Hepatocyte (in vitro differentiated cells): ENCODE data around the gene ADAM17. TPM values are rescaled to one million over a fixed set of nuclear protein-coding genes. Genes with fewer than 3 reads are reported as not detected.

ENCODE experiments used
- DNase-seq: peaks from one replicate; pipeline ENCODE4 v3.0.0-alpha.2; 2016; ENCODE audit warnings: low spot score
- H2AFZ ChIP-seq: fragments of 200-600 bp; sonication (generic); 2 replicates; pipeline ENCODE4 v1.6.0; 2016; ENCODE audit warnings: antibody characterized with exemption, mild to moderate bottlenecking
- H3K27ac ChIP-seq: fragments of 200-600 bp; sonication (generic); 2 replicates; pipeline ENCODE4 v1.5.1; 2016; ENCODE audit warnings: mild to moderate bottlenecking
- H3K27me3 ChIP-seq: fragments of 200-600 bp; sonication (generic); 2 replicates; pipeline ENCODE4 v1.6.1; 2016
- H3K36me3 ChIP-seq: fragments of 200-600 bp; sonication (generic); replicated peaks from 2 replicates; pipeline ENCODE4 v1.5.1; 2016; ENCODE audit warnings: low read depth; ENCODE audit not compliant: insufficient read depth
- H3K4me1 ChIP-seq: fragments of 200-600 bp; sonication (generic); 2 replicates; pipeline ENCODE4 v1.5.1; 2016; ENCODE audit warnings: mild to moderate bottlenecking, moderate library complexity; ENCODE audit not compliant: insufficient read depth
- H3K4me2 ChIP-seq: fragments of 200-600 bp; sonication (generic); 2 replicates; pipeline ENCODE4 v1.6.0; 2016
- H3K4me3 ChIP-seq: fragments of 200-600 bp; sonication (generic); 2 replicates; pipeline ENCODE4 v1.5.1; 2016; ENCODE audit warnings: mild to moderate bottlenecking
- H3K79me2 ChIP-seq: fragments of 200-600 bp; sonication (generic); 2 replicates; pipeline ENCODE4 v1.6.0; 2017; ENCODE audit warnings: mild to moderate bottlenecking
- H3K9me2 ChIP-seq: fragments of 200-600 bp; sonication (generic); replicated peaks from 2 replicates; pipeline ENCODE4 v1.6.0; 2017; ENCODE audit warnings: mild to moderate bottlenecking; ENCODE audit not compliant: insufficient read depth
- H3K9me3 ChIP-seq: fragments of 200-600 bp; sonication (generic); 2 replicates; pipeline ENCODE4 v1.5.1; 2016; ENCODE audit warnings: low read depth, mild to moderate bottlenecking
- H4K20me1 ChIP-seq: fragments of 200-600 bp; sonication (generic); 2 replicates; pipeline ENCODE4 v1.6.0; 2016; ENCODE audit warnings: mild to moderate bottlenecking; ENCODE audit not compliant: insufficient read depth, poor library complexity, severe bottlenecking
- EZH2 ChIP-seq: fragments of 200-600 bp; sonication (generic); IDR thresholded peaks from 2 replicates; pipeline ENCODE4 v1.6.1; 2016; ENCODE audit warnings: antibody characterized with exemption, mild to moderate bottlenecking, borderline replicate concordance
- EZH2phosphoT487 ChIP-seq: fragments of 200-600 bp; sonication (generic); IDR thresholded peaks from one replicate; pipeline ENCODE4 v1.6.1; 2018; ENCODE audit warnings: antibody characterized with exemption, mild to moderate bottlenecking, low read depth, moderate library complexity; ENCODE audit not compliant: unreplicated experiment, severe bottlenecking
- WGBS: methylation state at CpG from one replicate; pipeline ENCODE4 v1.1.6; 2016; ENCODE audit warnings: low lambda C conversion rate; ENCODE audit errors: missing lambda C conversion rate; 5-methylcytosine and 5-hydroxymethylcytosine counted together
- polyA plus RNA-seq: library from polyadenylated mRNA; unstranded; fragments of >200 nt; fragmentation: Nextera tagmentation; extraction: Ambion mirVana; gene quantifications from 2 replicates; pipeline ENCODE4 v1.2.1, GENCODE V29; 2016
- total RNA-seq: library from RNA; depleted of rRNA; stranded (reverse); fragments of >200 nt; gene quantifications from 2 replicates; pipeline ENCODE4 v1.2.3, GENCODE V29; 2014
- TF ChIP-seq, protein P1 (sequence below): fragments of 200-600 bp; sonication (generic); IDR thresholded peaks from 2 replicates; pipeline ENCODE4 v1.5.1; 2016; ENCODE audit warnings: antibody characterized with exemption, mild to moderate bottlenecking; ENCODE audit not compliant: poor library complexity

The ADAM17 gene
- total and polyA plus RNA-seq, 2 experiments from 2014 or later = 20.5 to 30.2 TPM

DNA sequence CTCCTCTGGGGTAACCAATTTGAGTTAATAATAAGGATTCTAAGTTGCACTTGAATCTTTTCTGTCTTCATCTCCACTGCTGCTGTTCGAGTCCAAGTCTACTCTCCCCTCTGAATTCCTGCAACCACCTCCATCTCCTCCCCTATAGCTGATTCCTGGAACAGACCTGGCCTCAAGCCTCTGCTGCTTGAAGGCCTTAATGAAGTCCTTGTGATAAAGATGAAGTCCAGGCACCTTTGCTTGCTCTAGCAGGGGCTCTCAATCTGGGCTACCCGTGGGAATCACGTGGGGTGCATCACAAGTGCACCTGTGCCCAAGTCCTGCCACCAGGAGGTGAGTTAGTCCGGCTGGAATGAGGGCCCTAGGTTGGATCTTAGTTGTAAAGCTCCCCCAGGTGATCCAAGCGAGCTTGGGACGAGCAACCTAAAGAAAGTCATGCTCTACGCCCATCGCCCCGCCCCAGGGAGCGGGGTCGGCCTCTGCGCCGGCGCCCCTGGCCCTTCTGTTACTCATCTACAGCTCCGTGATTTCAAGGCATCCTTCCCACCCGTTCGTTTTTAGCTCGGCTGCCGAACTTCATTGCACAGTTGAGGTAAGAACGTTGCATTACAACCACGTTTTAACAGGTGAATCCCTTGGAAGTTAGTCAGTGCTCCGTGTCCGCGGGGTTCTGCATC, 82.2 kb downstream of the ADAM17 start:
- Histone ChIP-seq H3K79me2 (peaks cover 28% of the 10 kb centered on the region), H2AFZ (peak overlapping the region; percentile 69), H3K27me3 (no peaks in the 10 kb centered on the region), H3K9me2 (no peaks in the 10 kb centered on the region), H3K4me3 (peak overlapping the region; percentile 59), H3K27ac (peak overlapping the region; percentile 83), H3K4me2 (peak overlapping the region; percentile 99), H3K36me3 (no peaks in the 10 kb centered on the region), H3K9me3 (no peaks in the 10 kb centered on the region), H4K20me1 (peaks cover 4% of the 10 kb centered on the region), H3K4me1 (no peaks in the 10 kb centered on the region)
- peak; percentile 68 for DNase-seq
- no peak for TF ChIP-seq EZH2
- TF ChIP-seq, protein P1, sequence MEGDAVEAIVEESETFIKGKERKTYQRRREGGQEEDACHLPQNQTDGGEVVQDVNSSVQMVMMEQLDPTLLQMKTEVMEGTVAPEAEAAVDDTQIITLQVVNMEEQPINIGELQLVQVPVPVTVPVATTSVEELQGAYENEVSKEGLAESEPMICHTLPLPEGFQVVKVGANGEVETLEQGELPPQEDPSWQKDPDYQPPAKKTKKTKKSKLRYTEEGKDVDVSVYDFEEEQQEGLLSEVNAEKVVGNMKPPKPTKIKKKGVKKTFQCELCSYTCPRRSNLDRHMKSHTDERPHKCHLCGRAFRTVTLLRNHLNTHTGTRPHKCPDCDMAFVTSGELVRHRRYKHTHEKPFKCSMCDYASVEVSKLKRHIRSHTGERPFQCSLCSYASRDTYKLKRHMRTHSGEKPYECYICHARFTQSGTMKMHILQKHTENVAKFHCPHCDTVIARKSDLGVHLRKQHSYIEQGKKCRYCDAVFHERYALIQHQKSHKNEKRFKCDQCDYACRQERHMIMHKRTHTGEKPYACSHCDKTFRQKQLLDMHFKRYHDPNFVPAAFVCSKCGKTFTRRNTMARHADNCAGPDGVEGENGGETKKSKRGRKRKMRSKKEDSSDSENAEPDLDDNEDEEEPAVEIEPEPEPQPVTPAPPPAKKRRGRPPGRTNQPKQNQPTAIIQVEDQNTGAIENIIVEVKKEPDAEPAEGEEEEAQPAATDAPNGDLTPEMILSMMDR = peak; percentile 25
- 47% methylated on average over 24 of the region's 24 CpGs for WGBS

DNA sequence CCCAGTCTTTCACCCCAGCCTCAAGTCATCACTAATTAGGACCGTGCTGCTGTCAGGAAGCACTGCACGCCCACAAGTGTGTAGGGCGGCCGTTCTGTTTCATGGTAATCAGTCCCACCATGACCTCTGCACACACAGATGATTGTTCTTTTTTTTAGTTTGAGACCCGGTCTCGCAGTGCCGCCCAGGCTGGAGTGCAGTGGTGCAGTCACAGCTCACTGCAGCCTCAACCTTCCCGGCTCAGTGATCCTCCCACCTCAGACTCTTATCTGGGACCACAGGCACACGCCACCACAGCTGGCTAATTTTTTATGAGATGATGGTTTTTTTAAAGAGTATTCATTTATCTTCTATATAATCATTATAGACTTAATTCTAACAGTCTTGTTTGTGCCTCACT, 83.1 kb downstream of the ADAM17 start:
- H3K4me3 ChIP-seq = no peak overlapping the region
- WGBS = 97% methylated on average over 9 of the region's 9 CpGs
- no peaks in the 10 kb centered on the region for H3K27me3 ChIP-seq
- peaks cover 4% of the 10 kb centered on the region for H4K20me1 ChIP-seq
- peaks cover 19% of the 10 kb centered on the region for H3K79me2 ChIP-seq
- H2AFZ ChIP-seq = no peak overlapping the region
- H3K27ac ChIP-seq = no peak overlapping the region
- no peaks in the 10 kb centered on the region for H3K9me3 ChIP-seq
- no peaks in the 10 kb centered on the region for H3K9me2 ChIP-seq
- no peaks in the 10 kb centered on the region for H3K36me3 ChIP-seq
- DNase-seq = no peak
- TF ChIP-seq EZH2phosphoT487 (no peak), EZH2 (no peak)
- TF ChIP-seq, protein P1 = no peak
- H3K4me2 ChIP-seq = no peak overlapping the region
- no peaks in the 10 kb centered on the region for H3K4me1 ChIP-seq

DNA sequence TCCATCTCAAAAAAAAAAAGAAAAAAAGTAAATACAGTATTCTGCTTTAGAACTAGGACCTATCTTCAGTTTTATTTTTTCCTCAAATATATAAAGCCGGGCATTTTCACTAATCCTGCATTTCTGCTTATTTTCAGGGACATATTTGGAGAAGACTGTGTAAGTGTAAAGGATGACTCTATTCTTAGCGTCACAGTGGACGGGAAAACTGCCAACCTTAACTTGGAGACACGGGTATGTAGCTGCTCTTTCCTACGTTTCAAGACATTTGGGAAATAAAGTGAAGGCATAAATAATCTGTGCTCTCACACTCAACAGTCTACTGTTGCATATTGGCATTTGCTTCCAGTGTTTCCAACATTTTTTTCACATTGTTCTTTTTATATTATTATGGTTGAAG, 84.4 kb downstream of the ADAM17 start:
- TF ChIP-seq EZH2phosphoT487 (no peak), EZH2 (no peak)
- TF ChIP-seq, protein P1 = no peak
- no peak overlapping the region for H3K4me2 ChIP-seq
- no peaks in the 10 kb centered on the region for H3K9me3 ChIP-seq
- no peak overlapping the region for H3K27ac ChIP-seq
- H3K4me3 ChIP-seq = no peak overlapping the region
- no peaks in the 10 kb centered on the region for H3K36me3 ChIP-seq
- H3K9me2 ChIP-seq = no peaks in the 10 kb centered on the region
- no peaks in the 10 kb centered on the region for H3K4me1 ChIP-seq
- DNase-seq = no peak
- no peak overlapping the region for H2AFZ ChIP-seq
- no peaks in the 10 kb centered on the region for H4K20me1 ChIP-seq
- no peaks in the 10 kb centered on the region for H3K27me3 ChIP-seq
- H3K79me2 ChIP-seq = peaks cover 7% of the 10 kb centered on the region
- 93% methylated on average over 5 of the region's 5 CpGs for WGBS

DNA sequence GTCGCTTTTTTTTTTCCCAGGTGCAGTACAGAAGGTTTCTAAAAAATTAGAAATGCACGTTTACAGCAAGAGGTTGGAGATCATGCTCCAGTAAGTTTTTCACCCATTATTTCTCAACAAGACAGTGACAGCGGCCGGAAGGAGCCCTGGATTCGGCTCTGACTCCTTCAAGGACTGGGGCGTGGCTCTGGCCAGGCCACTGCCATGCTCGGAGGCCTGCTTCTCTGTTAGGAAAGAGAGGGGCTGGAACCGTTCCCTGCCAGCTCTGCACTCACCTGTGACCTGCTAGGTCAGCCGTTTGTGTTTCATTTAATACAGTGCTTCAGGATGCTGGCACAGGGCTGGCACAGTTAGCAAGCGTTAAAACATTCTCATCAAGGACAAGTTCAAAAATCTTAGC, 87.9 kb downstream of the ADAM17 start:
- Histone ChIP-seq H3K36me3 (no peaks in the 10 kb centered on the region), H3K4me3 (no peak overlapping the region), H2AFZ (no peak overlapping the region), H3K9me2 (no peaks in the 10 kb centered on the region), H3K9me3 (no peaks in the 10 kb centered on the region), H3K79me2 (no peaks in the 10 kb centered on the region), H3K27me3 (no peaks in the 10 kb centered on the region), H3K4me2 (no peak overlapping the region), H3K4me1 (no peaks in the 10 kb centered on the region), H4K20me1 (no peaks in the 10 kb centered on the region), H3K27ac (no peak overlapping the region)
- no peak for TF ChIP-seq EZH2phosphoT487
- TF ChIP-seq, protein P1 = no peak
- no peak for TF ChIP-seq EZH2
- DNase-seq = no peak
- 93% methylated on average over 10 of the region's 10 CpGs for WGBS
